Stimulated activated CD8-positive, alpha-beta memory T cell treated with anti-CD3 and anti-CD28 coated beads, Interleukin-12 subunit alpha, Interleukin-12 subunit beta, amount 100 ng/mL, for 24 hours (primary cell): ENCODE measurements around the gene RAPSN.

ENCODE experiments used
- DNase-seq: peaks from one replicate; pipeline ENCODE4 v3.0.0-alpha.2; 2020; ENCODE audit errors: extremely low read depth

Gene RAPSN

GRCh38 chr11:47390422-47390760 lies 58.5 kb downstream of the RAPSN start:
- DNase-seq = no peak

DNA sequence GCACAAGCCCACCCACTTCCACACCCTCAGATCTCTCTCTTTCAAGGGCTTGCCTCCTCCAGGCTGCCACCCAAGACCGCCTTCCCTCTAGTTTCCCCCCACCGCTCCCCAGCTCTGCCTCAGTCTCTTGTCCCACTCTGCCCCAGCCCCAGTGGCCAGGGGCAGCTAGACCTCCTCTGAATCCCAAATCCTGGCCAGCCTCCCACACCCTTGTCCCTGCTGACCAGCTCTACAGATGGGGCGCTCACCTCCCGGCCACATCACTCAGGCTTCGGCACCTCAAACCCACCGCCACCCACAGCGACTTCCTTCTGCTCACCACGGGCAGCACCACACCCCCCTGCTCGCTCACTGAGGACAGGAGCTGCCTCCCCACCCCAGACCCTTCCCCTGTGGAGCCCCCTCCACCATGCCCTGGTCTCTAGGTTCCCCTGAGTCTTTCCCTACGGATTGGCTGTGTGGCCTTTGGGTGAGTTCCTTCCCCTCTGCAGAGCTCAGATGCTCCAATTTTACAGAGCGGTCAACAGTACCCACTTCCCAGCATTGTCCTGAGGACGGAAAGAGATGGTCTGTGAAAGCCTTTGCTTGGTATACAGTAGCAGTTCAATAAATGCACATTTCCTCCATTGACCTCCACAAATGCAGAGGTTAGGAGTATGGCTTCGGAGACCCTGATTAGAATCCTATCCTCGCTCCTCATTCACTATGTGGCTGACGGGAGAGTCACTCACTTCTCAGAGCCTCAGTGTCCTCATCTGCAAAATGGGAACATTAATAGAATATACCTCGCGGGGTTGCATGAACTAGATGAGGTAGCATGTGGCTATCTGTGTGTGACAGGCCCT lies 59.1 kb downstream of the RAPSN start:
- DNase-seq = no peak

- no peak for DNase-seq
These were observed 60.0 kb downstream of the RAPSN start for GRCh38 chr11:47388697-47389576.

DNA sequence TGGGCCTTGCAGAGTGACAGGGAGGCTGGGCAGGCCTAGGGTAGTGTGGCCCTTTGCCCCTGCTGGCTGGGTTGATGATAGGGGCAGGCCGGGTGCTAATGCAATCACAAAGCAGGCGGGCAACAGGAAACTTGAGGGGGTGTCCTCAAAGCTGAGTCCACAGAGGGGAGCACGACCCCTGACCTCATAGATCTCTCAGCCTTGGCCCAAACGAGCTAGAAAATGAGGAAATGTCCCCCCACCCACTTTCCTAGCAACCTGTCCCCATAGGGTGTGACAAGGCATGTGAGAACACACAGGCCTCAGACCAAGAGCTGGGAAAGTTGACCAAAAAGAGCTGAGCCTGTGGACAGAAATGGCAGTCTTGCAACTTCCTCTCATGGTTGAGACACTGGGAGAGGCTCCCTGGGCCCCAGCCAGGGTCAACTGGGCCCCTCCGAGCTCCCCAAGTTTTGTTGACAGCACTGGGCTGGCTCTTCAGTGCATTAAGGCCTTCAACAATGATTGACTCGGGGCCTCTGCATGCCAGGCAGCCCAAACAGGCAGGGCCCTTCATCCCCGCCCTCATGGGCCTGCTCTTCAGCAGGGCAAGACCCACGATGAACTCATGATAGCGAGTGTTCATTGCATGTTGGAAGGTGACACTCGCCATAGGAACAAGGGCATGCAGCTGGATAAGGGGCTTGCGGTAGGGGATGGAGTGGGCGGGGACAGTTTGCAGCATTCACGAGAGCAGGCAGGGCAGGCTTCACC lies 60.8 kb downstream of the RAPSN start:
- no peak for DNase-seq
